SK-N-SH (cell line): ENCODE data around the gene PRDM11. TPM values are rescaled to one million over a fixed set of nuclear protein-coding genes. Genes with fewer than 3 reads are reported as not detected.

Source experiments
- CTCF ChIA-PET: fragments of 300-600, 350-600 bp; formaldehyde crosslinking; extraction: SDS; loops from one replicate; lab custom pipeline; 2021; lab: Yijun Ruan, JAX
- POLR2A ChIA-PET: fragments of 350-600 bp; sonication (Branson Sonifier 250); formaldehyde crosslinking; extraction: SDS; loops from one replicate; lab custom pipeline; 2020; ENCODE audit warnings: antibody characterized with exemption, inconsistent platforms; lab: Yijun Ruan, JAX
- DNase-seq: peaks from one replicate; pipeline ENCODE4 v3.0.0; 2012
- H2AFZ ChIP-seq: fragments of 200-600 bp; sonication (generic); 2 replicates; pipeline ENCODE4 v1.8.1; 2016; ENCODE audit warnings: antibody characterized with exemption, mild to moderate bottlenecking, low read depth
- H3F3A ChIP-seq: fragments of 200-600 bp; sonication (generic); replicated peaks from 2 replicates; pipeline ENCODE3; 2016; ENCODE audit warnings: antibody characterized with exemption, mild to moderate bottlenecking; ENCODE audit not compliant: insufficient read depth
- H3K27ac ChIP-seq, 2 experiments: fragments of 200-500 bp in 1 of 2; fragments of 200-600 bp in 1 of 2; sonication (Bioruptor generic) in 1 of 2; sonication (generic), shearing (Covaris generic) in 1 of 2; 2 replicates each; pipeline versions ENCODE4 v1.5.1 to v1.6.1; 2014 to 2016; ENCODE audit warnings: low read depth in 2 of 2, inconsistent platforms in 1 of 2, low read length in 1 of 2, mild to moderate bottlenecking in 1 of 2, mixed read lengths in 1 of 2
- H3K27me3 ChIP-seq: fragments of 200-600 bp; sonication (generic), shearing (Covaris generic); 2 replicates; pipeline ENCODE4 v1.6.1; 2016; ENCODE audit warnings: mixed run types; ENCODE audit not compliant: insufficient read depth
- H3K36me3 ChIP-seq, 2 experiments: fragments of 200-500 bp in 1 of 2; fragments of 200-600 bp in 1 of 2; sonication (Bioruptor generic) in 1 of 2; sonication (generic) in 1 of 2; replicated peaks in 1 of 2; 2 replicates each; pipeline versions ENCODE3 to v1.5.1; 2014 to 2016; ENCODE audit warnings: low read length in 1 of 2, mild to moderate bottlenecking in 1 of 2; ENCODE audit not compliant: insufficient read depth in 2 of 2, control insufficient read depth in 1 of 2
- H3K4me1 ChIP-seq, 2 experiments: fragments of 200-500 bp in 1 of 2; fragments of 200-600 bp in 1 of 2; sonication (Bioruptor generic) in 1 of 2; sonication (generic), shearing (Covaris generic) in 1 of 2; 2 replicates each; pipeline versions ENCODE4 v1.5.1 to v1.6.1; 2014 to 2016; ENCODE audit warnings: low read depth in 1 of 2, low read length in 1 of 2, mixed run types in 1 of 2; ENCODE audit not compliant: insufficient read depth in 2 of 2, control insufficient read depth in 1 of 2
- H3K4me2 ChIP-seq: fragments of 200-600 bp; sonication (generic), shearing (Covaris generic); 2 replicates; pipeline ENCODE4 v1.6.1; 2017; ENCODE audit warnings: mixed run types
- H3K4me3 ChIP-seq, 2 experiments: fragments of 200-500 bp in 1 of 2; fragments of 200-600 bp in 1 of 2; sonication (Bioruptor generic) in 1 of 2; sonication (generic), shearing (Covaris generic) in 1 of 2; 2 replicates each; pipeline versions ENCODE4 v1.5.1 to v1.8.1; 2014 to 2016; ENCODE audit warnings: low read depth in 2 of 2, inconsistent platforms in 1 of 2, low read length in 1 of 2, mild to moderate bottlenecking in 1 of 2, mixed read lengths in 1 of 2, moderate library complexity in 1 of 2
- H3K79me2 ChIP-seq: fragments of 200-600 bp; sonication (generic); 2 replicates; pipeline ENCODE4 v1.8.1; 2017; ENCODE audit warnings: mild to moderate bottlenecking; ENCODE audit not compliant: insufficient read depth
- H3K9ac ChIP-seq: fragments of 200-600 bp; sonication (generic); 2 replicates; pipeline ENCODE4 v1.6.1; 2017; ENCODE audit warnings: mixed run types
- H3K9me2 ChIP-seq: fragments of 200-600 bp; sonication (generic); 2 replicates; pipeline ENCODE4 v1.6.1; 2017; ENCODE audit warnings: mixed run types
- H3K9me3 ChIP-seq: fragments of 200-600 bp; sonication (generic); 2 replicates; pipeline ENCODE4 v1.6.1; 2017; ENCODE audit warnings: mixed run types, mild to moderate bottlenecking, moderate library complexity
- H4K20me1 ChIP-seq: fragments of 200-600 bp; sonication (generic); 2 replicates; pipeline ENCODE4 v1.6.1; 2017; ENCODE audit warnings: mild to moderate bottlenecking, mixed run types; ENCODE audit not compliant: insufficient read depth
- EZH2phosphoT487 ChIP-seq: fragments of 200-600 bp; sonication (generic); IDR thresholded peaks from 2 replicates; pipeline ENCODE4 v1.6.1; 2017; ENCODE audit warnings: low read depth, mixed run types, mild to moderate bottlenecking, antibody characterized with exemption, moderate library complexity, borderline replicate concordance
- FOSL2 ChIP-seq: IDR thresholded peaks from 2 replicates; pipeline ENCODE4 v1.4.0; 2012; ENCODE audit warnings: low read depth, mild to moderate bottlenecking, moderate library complexity, borderline replicate concordance
- JUND ChIP-seq: IDR thresholded peaks from 2 replicates; pipeline ENCODE4 v1.4.0; 2012
- POLR2AphosphoS5 ChIP-seq: IDR thresholded peaks from 2 replicates; pipeline ENCODE4 v1.6.1; 2012; ENCODE audit warnings: low read depth, low read length
- RAD21 ChIP-seq: IDR thresholded peaks from 2 replicates; pipeline ENCODE4 v1.6.1; 2012; ENCODE audit warnings: mild to moderate bottlenecking, low read length
- RCOR1 ChIP-seq: fragments of 150-350 bp; IDR thresholded peaks from 2 replicates; pipeline ENCODE4 v1.6.1; 2017; ENCODE audit warnings: antibody characterized with exemption, low read length
- RXRA ChIP-seq: IDR thresholded peaks from 2 replicates; pipeline ENCODE4 v1.4.0; 2012; ENCODE audit warnings: low read depth, mild to moderate bottlenecking, borderline replicate concordance
- SMC3 ChIP-seq: IDR thresholded peaks from 2 replicates; pipeline ENCODE4 v1.6.1; 2012; ENCODE audit warnings: low read depth, low read length, improper control_type of control experiment
- TEAD4 ChIP-seq: IDR thresholded peaks from 2 replicates; pipeline ENCODE4 v1.4.0; 2012; ENCODE audit warnings: mild to moderate bottlenecking, borderline replicate concordance; ENCODE audit not compliant: insufficient read depth
- WGBS: methylation state at CpG from one replicate; pipeline ENCODE4 v1.1.6; 2017; ENCODE audit warnings: low lambda C conversion rate; 5-methylcytosine and 5-hydroxymethylcytosine counted together
- polyA plus RNA-seq, 3 experiments: library from polyadenylated mRNA; depleted of rRNA; stranded (reverse); fragments of >200 nt; gene quantifications; 2 replicates each; pipeline ENCODE4 v1.2.3, GENCODE V29; 2012
- TF ChIP-seq, protein P1 (sequence below): IDR thresholded peaks from 2 replicates; pipeline ENCODE4; 2012
- TF ChIP-seq, protein P2 (sequence below): fragments of 150-350 bp; IDR thresholded peaks from 2 replicates; pipeline ENCODE4 v1.6.1; 2017; ENCODE audit warnings: antibody characterized with exemption, low read length, low read depth, borderline replicate concordance

The PRDM11 gene
- polyA plus RNA-seq, 1 of the 3 experiments (the other 2 are of a cell fraction) = 4.5 TPM

DNA sequence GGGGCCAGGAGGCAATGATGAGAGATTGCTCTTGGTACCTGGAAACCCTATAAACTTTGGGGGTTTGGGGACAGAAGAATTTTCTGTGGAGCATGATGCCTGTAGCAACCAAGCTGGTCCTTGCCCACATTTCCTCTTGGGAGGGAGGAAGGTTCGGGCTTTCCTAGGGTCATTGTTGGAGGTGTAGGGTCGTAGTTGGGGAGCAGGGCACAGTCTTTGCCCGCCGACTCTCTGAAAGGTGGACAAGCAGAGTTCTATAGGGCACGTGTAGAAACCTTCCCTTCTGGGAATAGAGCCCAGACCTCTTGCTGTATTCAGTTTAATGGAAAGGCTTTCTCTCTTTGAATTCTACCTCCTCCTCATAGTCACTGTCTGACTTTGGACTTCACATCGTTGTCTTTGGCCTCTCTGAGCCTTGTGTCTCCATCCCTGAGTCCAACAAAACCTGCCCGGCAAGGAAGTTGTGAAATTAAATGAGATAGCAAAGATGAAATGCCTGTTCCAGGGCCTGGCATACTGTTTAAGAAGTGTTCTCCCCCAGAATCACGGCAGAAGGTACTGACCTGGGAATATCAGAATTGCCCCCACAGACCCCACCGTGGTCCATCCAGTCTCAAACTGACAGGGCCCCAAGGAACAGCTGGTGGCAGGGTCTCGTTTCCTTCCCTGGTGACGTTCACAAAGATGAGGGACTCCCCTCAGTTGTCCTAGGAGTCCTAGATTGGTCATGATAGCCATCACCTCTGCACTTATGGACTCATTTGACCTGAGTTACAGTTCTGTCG lies 1.6 kb downstream of the PRDM11 start:
- no peaks in the 10 kb centered on the region for H3K36me3 ChIP-seq
- peaks cover 15 to 28% of the 10 kb centered on the region in 2 experiments; a peak in 2 of 4 replicates for H3K4me1 ChIP-seq
- H3K4me3 ChIP-seq = peak overlapping the region; percentile 74 to 81
- no peaks in the 10 kb centered on the region; the same call in 1 of the 2 replicates for H3K27me3 ChIP-seq
- no peaks in the 10 kb centered on the region for H3K9me2 ChIP-seq
- POLR2A ChIA-PET = interaction anchor here (1.4 kb wide), 1 partner anchor 10 kb away, joined by 10 read pairs; no protein-coding TSS in a partner anchor
- TF ChIP-seq, protein P1, sequence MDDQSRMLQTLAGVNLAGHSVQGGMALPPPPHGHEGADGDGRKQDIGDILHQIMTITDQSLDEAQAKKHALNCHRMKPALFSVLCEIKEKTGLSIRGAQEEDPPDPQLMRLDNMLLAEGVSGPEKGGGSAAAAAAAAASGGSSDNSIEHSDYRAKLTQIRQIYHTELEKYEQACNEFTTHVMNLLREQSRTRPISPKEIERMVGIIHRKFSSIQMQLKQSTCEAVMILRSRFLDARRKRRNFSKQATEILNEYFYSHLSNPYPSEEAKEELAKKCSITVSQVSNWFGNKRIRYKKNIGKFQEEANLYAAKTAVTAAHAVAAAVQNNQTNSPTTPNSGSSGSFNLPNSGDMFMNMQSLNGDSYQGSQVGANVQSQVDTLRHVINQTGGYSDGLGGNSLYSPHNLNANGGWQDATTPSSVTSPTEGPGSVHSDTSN = no peak
- TF ChIP-seq EZH2phosphoT487 = no peak
- TF ChIP-seq RAD21 = no peak
- TF ChIP-seq TEAD4 = no peak
- no peak for TF ChIP-seq POLR2AphosphoS5
- no peak for TF ChIP-seq FOSL2
- CTCF ChIA-PET = interaction anchor here (1.3 kb wide), 2 partner anchors 34 to 51 kb away, joined by 3 read pairs; no protein-coding TSS in a partner anchor
- H3F3A ChIP-seq = peaks cover 6% of the 10 kb centered on the region
- peak overlapping the region; percentile 68 to 95; a peak in 3 of 4 replicates for H3K27ac ChIP-seq
- peak overlapping the region; percentile 93 for H3K4me2 ChIP-seq
- H3K79me2 ChIP-seq = peaks cover 16% of the 10 kb centered on the region; the same call in 1 of the 2 replicates
- H3K9me3 ChIP-seq = no peaks in the 10 kb centered on the region
- no peaks in the 10 kb centered on the region; the same call in 1 of the 2 replicates for H4K20me1 ChIP-seq
- 87% methylated on average over 11 of the region's 12 CpGs for WGBS
- no peak for DNase-seq
- peak overlapping the region; percentile 91 for H2AFZ ChIP-seq
- H3K9ac ChIP-seq = peak overlapping the region; percentile 80

DNA sequence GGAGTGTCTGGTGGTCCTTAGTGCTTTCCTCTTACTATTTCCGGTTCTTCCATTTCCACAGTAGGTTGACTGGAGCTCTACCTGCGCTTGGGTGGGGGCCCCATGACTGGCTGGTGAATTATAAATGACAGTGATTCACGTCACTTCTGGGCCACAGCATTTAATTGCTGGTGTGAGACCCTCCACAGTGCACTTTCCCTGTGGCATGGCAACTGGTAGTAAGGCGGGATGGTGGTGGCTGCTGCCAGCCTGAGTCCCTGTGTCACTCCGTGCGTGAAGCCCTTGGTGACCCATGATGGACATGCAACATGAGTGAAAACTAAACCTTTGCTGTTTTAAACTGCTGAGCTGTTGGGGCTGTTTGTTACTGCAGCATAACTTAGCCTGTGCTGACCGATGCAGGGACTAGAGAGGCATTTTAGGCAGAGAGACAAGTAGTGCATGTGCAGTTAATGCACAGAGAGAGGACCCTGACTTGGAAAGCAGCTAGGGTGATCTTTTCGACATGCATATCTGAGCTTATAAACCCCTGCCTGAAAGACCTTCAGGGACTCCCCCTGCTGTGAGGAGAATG lies 3.1 kb downstream of the PRDM11 start:
- CTCF ChIA-PET = interaction anchor here (1.3 to 1.6 kb wide), 2 partner anchors 33 to 35 kb away, joined by 3 to 5 read pairs; no protein-coding TSS in a partner anchor
- H3K4me1 ChIP-seq = peaks cover 15 to 28% of the 10 kb centered on the region in 2 experiments; a peak in 2 of 4 replicates
- no peak overlapping the region for H3K9ac ChIP-seq
- no peaks in the 10 kb centered on the region for H3K9me2 ChIP-seq
- H3K4me3 ChIP-seq = no peak overlapping the region
- H4K20me1 ChIP-seq = peaks cover 3% of the 10 kb centered on the region; the same call in 1 of the 2 replicates
- POLR2A ChIA-PET = no interaction called here
- no peaks in the 10 kb centered on the region for H3K36me3 ChIP-seq
- no peaks in the 10 kb centered on the region for H3K9me3 ChIP-seq
- no peak overlapping the region for H3K4me2 ChIP-seq
- peaks cover 6% of the 10 kb centered on the region for H3F3A ChIP-seq
- peaks cover 16% of the 10 kb centered on the region; the same call in 1 of the 2 replicates for H3K79me2 ChIP-seq
- H2AFZ ChIP-seq = no peak overlapping the region
- no peak for DNase-seq
- TF ChIP-seq JUND (no peak), SMC3 (no peak), RXRA (no peak), RCOR1 (no peak)
- TF ChIP-seq, protein P2, sequence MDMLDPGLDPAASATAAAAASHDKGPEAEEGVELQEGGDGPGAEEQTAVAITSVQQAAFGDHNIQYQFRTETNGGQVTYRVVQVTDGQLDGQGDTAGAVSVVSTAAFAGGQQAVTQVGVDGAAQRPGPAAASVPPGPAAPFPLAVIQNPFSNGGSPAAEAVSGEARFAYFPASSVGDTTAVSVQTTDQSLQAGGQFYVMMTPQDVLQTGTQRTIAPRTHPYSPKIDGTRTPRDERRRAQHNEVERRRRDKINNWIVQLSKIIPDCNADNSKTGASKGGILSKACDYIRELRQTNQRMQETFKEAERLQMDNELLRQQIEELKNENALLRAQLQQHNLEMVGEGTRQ = no peak
- H3K27ac ChIP-seq = no peak overlapping the region
- WGBS = 69% methylated on average over 7 of the region's 8 CpGs
- H3K27me3 ChIP-seq = no peaks in the 10 kb centered on the region; the same call in 1 of the 2 replicates
